Astrocyte of the spinal cord (primary cell): ENCODE results near the gene ACAD8.
A peak's percentile ranks its signal among the peaks of the same experiment; 100 is the strongest.

ENCODE experiments used
- DNase-seq: peaks from one replicate; pipeline ENCODE4 v3.0.0; 2011; ENCODE audit warnings: low read depth, low spot score
- H3K4me3 ChIP-seq: 2 replicates; pipeline ENCODE4 v1.5.1; 2011; ENCODE audit warnings: low read depth, mild to moderate bottlenecking, low read length, moderate library complexity
- CTCF ChIP-seq: IDR thresholded peaks from 2 replicates; pipeline ENCODE4 v1.5.1; 2012; ENCODE audit warnings: low read depth, mild to moderate bottlenecking, low read length, inconsistent platforms
- in situ Hi-C: cut with HindIII; loops from 2 replicates; pipeline ENCODE4 v1.10.0; 2017; ENCODE audit warnings: low sequenced_read_pairs

ACAD8 gene

GRCh38 chr11:134272381-134273316, 19.3 kb downstream of the ACAD8 start:
- TF ChIP-seq CTCF: no peak
- in situ Hi-C loops: no loop called here
- no peak for DNase-seq
- no peak overlapping the region for H3K4me3 ChIP-seq

- TF ChIP-seq CTCF: no peak
- DNase-seq: no peak
- no peak overlapping the region for H3K4me3 ChIP-seq
- in situ Hi-C loops: no loop called here
These were observed 19.9 kb downstream of the ACAD8 start for GRCh38 chr11:134273317-134273712.

GRCh38 chr11:134275188-134275533, 21.8 kb downstream of the ACAD8 start:
- DNase-seq: no peak
- H3K4me3 ChIP-seq: no peak overlapping the region
- in situ Hi-C loops: no loop called here
- TF ChIP-seq CTCF: no peak

- in situ Hi-C loops: no loop called here
- DNase-seq: no peak
- H3K4me3 ChIP-seq: peak within 1 kb of the TSS; percentile 31
- peak; percentile 41 for TF ChIP-seq CTCF
These were observed 22.4 kb downstream of the ACAD8 start, which contains the start of gene GLB1L3 for GRCh38 chr11:134275534-134276395. TSS of gene GLB1L3 (plus strand) at chr11:134276379. CDS start at chr11:134276741, 362 bp downstream.

- H3K4me3 ChIP-seq: peak overlapping the region; percentile 31
- no peak for DNase-seq
- TF ChIP-seq CTCF: no peak
- in situ Hi-C loops: no loop called here
These were observed 23.2 kb downstream of the ACAD8 start for GRCh38 chr11:134276396-134277182.
